Caco-2 (cell line): ENCODE data around the gene NKX1-1. TPM values are rescaled to one million over a fixed set of nuclear protein-coding genes. Genes with fewer than 3 reads are reported as not detected.
A peak's percentile ranks its signal among the peaks of the same experiment; 100 is the strongest.

ENCODE experiments used
- BruUV-seq: library from RNA; stranded (reverse); fragments of 400-500 nt; replicated peaks from 2 replicates; lab custom pipeline; 2021; lab: Mats Ljungman, UMichigan
- CTCF ChIA-PET: fragments of 300-600 bp; sonication (Branson Sonifier 250); formaldehyde crosslinking; loops from one replicate; lab custom pipeline; 2022; ENCODE audit warnings: antibody characterized with exemption; lab: Charles Lee
- POLR2A ChIA-PET: fragments of 300-600 bp; sonication (Branson Sonifier 250); formaldehyde crosslinking; loops from one replicate; lab custom pipeline; 2022; ENCODE audit warnings: antibody characterized with exemption; lab: Charles Lee
- DNase-seq, 2 experiments: peaks; one replicate each; pipeline versions ENCODE4 v3.0.0 to v3.0.0-alpha.2; 2020 to 2022
- H3K27me3 ChIP-seq: replicated peaks from 2 replicates; pipeline ENCODE4 v1.6.0; 2011; ENCODE audit warnings: low read length; ENCODE audit not compliant: control insufficient read depth, insufficient read depth
- H3K36me3 ChIP-seq: 2 replicates; pipeline ENCODE4 v1.5.1; 2011; ENCODE audit warnings: low read length; ENCODE audit not compliant: control insufficient read depth, insufficient read depth
- H3K4me1 ChIP-seq: fragments of 250-450 bp; sonication (Bioruptor Pico); 2 replicates; pipeline ENCODE4 v1.5.1; 2020; ENCODE audit warnings: mild to moderate bottlenecking
- H3K4me3 ChIP-seq: 2 replicates; pipeline ENCODE4 v1.5.1; 2011; ENCODE audit warnings: low read depth, mild to moderate bottlenecking, control low read depth, low read length
- H3K9me3 ChIP-seq: fragments of 250-450 bp; sonication (Bioruptor Pico); 2 replicates; pipeline ENCODE4 v1.5.1; 2020; ENCODE audit warnings: mild to moderate bottlenecking, moderate library complexity
- H3K27ac Mint-ChIP-seq: one replicate; pipeline ENCODE4 v1.8.0; 2022; ENCODE audit warnings: mixed read lengths; ENCODE audit not compliant: unreplicated experiment
- H3K27me3 Mint-ChIP-seq: one replicate; pipeline ENCODE4 v1.8.0; 2022; ENCODE audit warnings: mixed read lengths; ENCODE audit not compliant: insufficient read depth, unreplicated experiment
- H3K36me3 Mint-ChIP-seq: one replicate; pipeline ENCODE4 v1.8.0; 2022; ENCODE audit warnings: mild to moderate bottlenecking, mixed read lengths; ENCODE audit not compliant: insufficient read depth, unreplicated experiment
- H3K4me1 Mint-ChIP-seq: one replicate; pipeline ENCODE4 v1.8.0; 2022; ENCODE audit warnings: low read depth, mixed read lengths; ENCODE audit not compliant: unreplicated experiment
- H3K4me3 Mint-ChIP-seq: one replicate; pipeline ENCODE4 v1.8.0; 2022; ENCODE audit warnings: mild to moderate bottlenecking, moderate library complexity, mixed read lengths; ENCODE audit not compliant: unreplicated experiment
- H3K9me3 Mint-ChIP-seq: one replicate; pipeline ENCODE4 v1.8.0; 2022; ENCODE audit warnings: mixed read lengths; ENCODE audit not compliant: unreplicated experiment
- CTCF ChIP-seq, 2 experiments: fragments of 200-600 bp in 1 of 2; IDR thresholded peaks; 1 replicate in 1 of 2; 2 replicates in 1 of 2; pipeline versions ENCODE4 v1.5.1 to v1.8.0; 2011 to 2022; ENCODE audit warnings: antibody characterized with exemption in 1 of 2, control low read depth in 1 of 2, inconsistent platforms in 1 of 2, low read depth in 1 of 2, low read length in 1 of 2, mild to moderate bottlenecking in 1 of 2, moderate library complexity in 1 of 2; ENCODE audit not compliant: insufficient read depth in 1 of 2, severe bottlenecking in 1 of 2, unreplicated experiment in 1 of 2
- intact Hi-C: fragments of 100-400 bp; cut with micrococcal nuclease; formaldehyde crosslinking; loops from one replicate; pipeline ENCODE4 v1.10.0; 2022; ENCODE audit not compliant: unreplicated experiment
- total RNA-seq: library from RNA; stranded (reverse); gene quantifications from 2 replicates; pipeline ENCODE4 v1.2.3, GENCODE V29; 2022

NKX1-1 gene
- total RNA-seq, 1 experiment from 2014 or later = not detected

- Mint-ChIP-seq H3K27me3 (no peaks in the 10 kb centered on the region), H3K36me3 (peaks cover 6% of the 10 kb centered on the region), H3K4me1 (no peaks in the 10 kb centered on the region), H3K4me3 (no peak overlapping the region), H3K9me3 (no peaks in the 10 kb centered on the region), H3K27ac (no peak overlapping the region)
- no TSS peak for BruUV-seq
- intact Hi-C loops = no loop called here
- DNase-seq = no peak
- POLR2A ChIA-PET = no interaction called here
- no peaks in the 10 kb centered on the region for H3K27me3 ChIP-seq
- H3K36me3 ChIP-seq = no peaks in the 10 kb centered on the region
- H3K9me3 ChIP-seq = no peaks in the 10 kb centered on the region
- TF ChIP-seq CTCF (IDR thresholded peaks at IDR 0.05; ENCODE audit: insufficient read depth in 1 of 2, low read depth in 1 of 2, low read length in 1 of 2, severe bottlenecking in 1 of 2, unreplicated experiment in 1 of 2) = no peak
- no peak overlapping the region for H3K4me3 ChIP-seq
- CTCF ChIA-PET = no interaction called here
- no peaks in the 10 kb centered on the region for H3K4me1 ChIP-seq
Measured at GRCh38 chr4:1411436-1412375, 5.5 kb upstream of the NKX1-1 start.

- Histone ChIP-seq H3K36me3 (no peaks in the 10 kb centered on the region), H3K9me3 (no peaks in the 10 kb centered on the region), H3K27me3 (no peaks in the 10 kb centered on the region), H3K4me3 (no peak overlapping the region), H3K4me1 (no peaks in the 10 kb centered on the region)
- H3K27me3 Mint-ChIP-seq = no peaks in the 10 kb centered on the region
- BruUV-seq = no TSS peak
- intact Hi-C loops = no loop called here
- DNase-seq = peak in 1 of 2 experiments; percentile 71
- H3K36me3 Mint-ChIP-seq = peaks cover 6% of the 10 kb centered on the region
- TF ChIP-seq CTCF (IDR thresholded peaks at IDR 0.05; ENCODE audit: insufficient read depth in 1 of 2, low read depth in 1 of 2, low read length in 1 of 2, severe bottlenecking in 1 of 2, unreplicated experiment in 1 of 2) = no peak
- H3K27ac Mint-ChIP-seq = no peak overlapping the region
- no peak overlapping the region for H3K4me3 Mint-ChIP-seq
- H3K4me1 Mint-ChIP-seq = no peaks in the 10 kb centered on the region
- ChIA-PET POLR2A (no interaction called here), CTCF (no interaction called here)
- H3K9me3 Mint-ChIP-seq = no peaks in the 10 kb centered on the region
Measured at GRCh38 chr4:1410491-1411325, 4.5 kb upstream of the NKX1-1 start.
